Measurements from ENCODE around the gene RTN4R.

Gene RTN4R

DNA sequence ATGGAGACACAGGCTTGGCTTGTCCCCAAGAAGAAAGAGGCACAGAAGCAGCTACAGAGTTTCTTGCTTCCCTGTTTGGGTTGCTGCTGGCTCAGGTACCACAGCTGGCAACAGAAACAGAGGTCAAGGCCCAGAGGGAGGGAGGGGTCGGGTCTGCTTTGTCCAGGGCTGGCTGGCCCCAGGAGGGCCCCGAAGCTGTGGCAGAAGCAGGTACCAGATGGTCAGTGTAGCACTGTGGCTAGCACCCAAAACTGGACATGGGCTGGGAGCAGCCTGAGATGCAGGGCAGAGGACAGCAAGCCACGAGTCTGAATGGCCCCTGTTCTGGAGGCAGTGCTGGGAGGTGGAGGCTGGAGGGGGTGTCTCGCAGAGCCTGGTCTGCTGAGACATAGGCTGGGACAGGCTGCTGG, 65.0 kb downstream of the RTN4R start:
- DNase-seq (ENCODE audit: low spot score), result no peak
- TF ChIP-seq, protein P1, sequence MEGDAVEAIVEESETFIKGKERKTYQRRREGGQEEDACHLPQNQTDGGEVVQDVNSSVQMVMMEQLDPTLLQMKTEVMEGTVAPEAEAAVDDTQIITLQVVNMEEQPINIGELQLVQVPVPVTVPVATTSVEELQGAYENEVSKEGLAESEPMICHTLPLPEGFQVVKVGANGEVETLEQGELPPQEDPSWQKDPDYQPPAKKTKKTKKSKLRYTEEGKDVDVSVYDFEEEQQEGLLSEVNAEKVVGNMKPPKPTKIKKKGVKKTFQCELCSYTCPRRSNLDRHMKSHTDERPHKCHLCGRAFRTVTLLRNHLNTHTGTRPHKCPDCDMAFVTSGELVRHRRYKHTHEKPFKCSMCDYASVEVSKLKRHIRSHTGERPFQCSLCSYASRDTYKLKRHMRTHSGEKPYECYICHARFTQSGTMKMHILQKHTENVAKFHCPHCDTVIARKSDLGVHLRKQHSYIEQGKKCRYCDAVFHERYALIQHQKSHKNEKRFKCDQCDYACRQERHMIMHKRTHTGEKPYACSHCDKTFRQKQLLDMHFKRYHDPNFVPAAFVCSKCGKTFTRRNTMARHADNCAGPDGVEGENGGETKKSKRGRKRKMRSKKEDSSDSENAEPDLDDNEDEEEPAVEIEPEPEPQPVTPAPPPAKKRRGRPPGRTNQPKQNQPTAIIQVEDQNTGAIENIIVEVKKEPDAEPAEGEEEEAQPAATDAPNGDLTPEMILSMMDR (IDR thresholded peaks at IDR 0.05; ENCODE audit: borderline replicate concordance, control extremely low read depth, extremely low read depth, insufficient read depth, missing control alignments), result no peak

DNA sequence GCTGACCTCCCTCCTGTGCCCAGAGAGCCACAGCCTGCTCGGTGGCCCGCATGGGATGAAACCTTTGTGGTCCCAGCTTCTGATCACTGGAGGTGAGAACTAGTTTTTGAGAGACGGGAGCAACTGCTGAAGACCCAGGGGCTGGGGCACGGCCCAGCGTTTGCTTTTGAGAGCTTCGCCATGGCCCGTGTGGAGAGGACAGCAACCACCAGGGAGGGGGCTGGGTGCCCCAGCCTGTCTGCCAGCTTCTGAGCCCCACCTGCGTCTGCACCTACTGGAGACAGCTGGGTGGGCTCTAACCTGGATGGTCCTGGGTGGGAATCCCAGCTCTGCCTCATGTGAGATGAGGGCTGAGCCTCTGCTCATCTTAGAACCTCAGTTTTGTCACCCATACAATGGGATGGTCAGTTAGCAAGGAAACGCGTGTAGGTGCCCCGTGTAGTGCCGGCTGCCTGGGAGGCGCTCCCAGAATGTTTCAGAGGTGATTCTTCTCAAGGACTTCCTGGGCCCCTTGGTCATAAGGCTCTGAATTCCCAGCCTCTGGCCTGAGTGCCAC, 66.2 kb downstream of the RTN4R start:
- no peak for DNase-seq (ENCODE audit: low spot score)
- TF ChIP-seq, protein P1 (IDR thresholded peaks at IDR 0.05; ENCODE audit: borderline replicate concordance, control extremely low read depth, extremely low read depth, insufficient read depth, missing control alignments), result no peak
- in situ Hi-C loops (cut with MboI; ENCODE audit: low sequenced_read_pairs, unreplicated experiment), result no loop called here

More for the DNA sequence above, 65.0 kb downstream of the RTN4R start:
- in situ Hi-C loops (cut with MboI; ENCODE audit: low sequenced_read_pairs, unreplicated experiment), result no loop called here

DNA sequence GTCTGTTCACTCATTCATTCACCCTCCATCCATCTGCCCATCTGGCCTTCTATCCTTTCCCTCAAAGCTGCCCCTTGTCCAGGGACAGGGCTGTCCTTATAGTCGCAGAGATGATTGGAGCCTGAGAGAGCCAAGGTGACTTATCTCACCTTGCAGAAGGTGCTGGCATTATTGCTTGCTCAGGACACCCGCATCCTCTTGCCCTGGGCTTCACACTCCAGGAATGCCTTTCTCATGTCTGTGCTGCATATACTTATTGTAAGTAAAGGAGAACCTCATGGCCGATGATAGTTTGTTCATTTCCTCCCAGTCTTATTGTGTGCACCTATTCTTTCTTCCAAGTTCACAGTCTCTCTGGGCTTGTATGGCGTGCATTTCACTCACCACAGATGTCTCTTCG, 68.2 kb downstream of the RTN4R start:
- TF ChIP-seq, protein P1 (IDR thresholded peaks at IDR 0.05; ENCODE audit: borderline replicate concordance, control extremely low read depth, extremely low read depth, insufficient read depth, missing control alignments), result no peak
- no peak for DNase-seq (ENCODE audit: low spot score)
- in situ Hi-C loops (cut with MboI; ENCODE audit: low sequenced_read_pairs, unreplicated experiment), result no loop called here

DNA sequence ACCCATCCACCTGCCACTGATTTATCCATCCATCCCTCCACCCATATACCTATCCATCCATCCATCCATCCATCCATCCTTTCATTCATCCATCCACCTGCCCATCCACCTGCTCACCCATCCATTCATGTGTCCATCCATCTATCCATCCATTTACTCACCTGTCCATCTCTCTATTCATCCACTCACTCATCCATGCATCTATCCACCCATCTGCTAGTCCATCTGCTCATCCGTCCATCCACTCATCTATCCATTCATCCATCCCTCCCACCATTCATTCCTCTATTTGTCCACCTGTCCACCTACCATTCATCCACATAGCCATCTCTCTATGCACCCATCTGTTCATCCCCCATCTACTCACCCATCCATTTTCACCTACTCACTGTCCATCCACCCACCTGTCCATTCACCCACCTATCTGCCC, 68.7 kb downstream of the RTN4R start:
- in situ Hi-C loops (cut with MboI; ENCODE audit: low sequenced_read_pairs, unreplicated experiment), result no loop called here
- DNase-seq (ENCODE audit: low spot score), result no peak
- TF ChIP-seq, protein P1 (IDR thresholded peaks at IDR 0.05; ENCODE audit: borderline replicate concordance, control extremely low read depth, extremely low read depth, insufficient read depth, missing control alignments), result no peak

DNA sequence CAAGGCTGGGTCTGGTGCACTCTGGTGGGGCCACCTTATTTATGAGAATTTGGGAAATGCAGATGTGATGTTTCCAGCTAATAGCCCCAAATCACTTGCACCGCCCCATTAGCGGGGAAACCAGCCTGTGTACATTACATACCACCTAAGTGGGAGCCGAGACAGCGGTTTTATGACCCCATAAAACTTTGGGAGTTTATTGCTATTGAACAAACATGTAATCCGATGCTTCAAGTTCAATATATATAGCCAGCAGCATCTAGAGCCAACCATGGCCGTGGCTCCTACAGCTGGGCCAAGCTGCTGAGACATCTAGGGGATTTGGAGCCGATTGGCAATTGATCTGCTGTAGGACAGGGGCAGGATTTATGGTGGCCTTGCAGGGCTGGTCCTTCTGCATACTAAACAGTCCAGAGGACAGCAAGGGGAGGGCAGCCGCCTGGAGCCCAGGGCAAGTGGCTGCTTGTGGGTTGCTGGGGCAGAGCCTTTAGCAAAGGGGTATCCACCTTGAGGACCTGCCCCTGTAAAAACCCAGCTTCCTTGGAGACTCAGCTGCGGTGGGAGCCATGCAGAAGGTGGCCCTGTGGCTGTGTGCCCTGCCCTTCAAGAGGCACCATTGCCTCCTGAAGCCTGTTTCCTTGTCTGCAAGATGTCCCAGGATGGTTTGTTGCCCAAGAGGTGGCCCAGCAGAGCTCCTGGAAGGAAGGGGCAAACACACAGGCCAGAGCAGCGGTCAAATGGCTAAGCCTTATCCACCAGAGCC, 69.4 kb downstream of the RTN4R start:
- in situ Hi-C loops (cut with MboI; ENCODE audit: low sequenced_read_pairs, unreplicated experiment), result no loop called here
- DNase-seq (ENCODE audit: low spot score), result no peak

DNA sequence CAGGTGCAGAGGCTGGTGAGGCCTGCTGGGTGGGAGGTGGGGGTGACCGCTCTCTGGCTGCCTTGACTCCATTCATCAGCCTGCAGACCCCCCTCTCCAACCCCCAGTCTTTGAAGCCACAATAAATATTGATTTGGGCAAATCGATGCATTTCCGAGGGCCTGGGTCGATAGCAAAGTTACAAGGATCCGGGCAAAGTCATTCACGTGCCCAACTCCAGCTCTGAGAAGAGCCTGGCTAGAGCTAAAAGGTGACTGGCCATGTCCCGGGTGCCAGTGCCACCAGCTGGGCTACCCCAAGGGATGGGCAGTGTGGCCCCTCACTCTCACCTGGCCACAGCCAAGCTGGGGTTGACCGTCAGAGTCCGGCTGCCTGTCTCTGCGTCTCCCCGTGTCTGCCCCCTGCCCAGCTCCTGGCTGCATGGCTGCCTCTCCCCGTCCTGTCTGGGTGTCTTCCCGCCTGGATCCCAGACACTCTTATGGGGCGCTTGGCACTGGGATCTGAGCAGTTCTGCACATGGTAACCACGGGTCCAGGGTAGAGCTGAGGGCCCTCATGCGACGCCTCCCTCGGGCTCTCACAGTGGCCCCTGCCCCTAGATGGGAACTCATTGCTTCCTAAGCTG, 70.6 kb downstream of the RTN4R start:
- no peak for DNase-seq (ENCODE audit: low spot score)
- TF ChIP-seq, protein P1 (IDR thresholded peaks at IDR 0.05; ENCODE audit: borderline replicate concordance, control extremely low read depth, extremely low read depth, insufficient read depth, missing control alignments), result no peak
- in situ Hi-C loops (cut with MboI; ENCODE audit: low sequenced_read_pairs, unreplicated experiment), result no loop called here

More for the DNA sequence above, 69.4 kb downstream of the RTN4R start:
- TF ChIP-seq, protein P1 (IDR thresholded peaks at IDR 0.05; ENCODE audit: borderline replicate concordance, control extremely low read depth, extremely low read depth, insufficient read depth, missing control alignments), result no peak

Measured in GM13976 (cell line).